ENCODE measurements around the gene CXCL6. TPM values are rescaled to one million over a fixed set of nuclear protein-coding genes. Genes with fewer than 3 reads are reported as not detected.

The CXCL6 gene
- total RNA-seq, 2 donors from 2014 or later = not detected

- no peaks in the 10 kb centered on the region for H3K9me3 ChIP-seq (ENCODE audit: control insufficient read depth, low read length, poor library complexity, severe bottlenecking)
- Mint-ChIP-seq H3K4me3 (no peak overlapping the region), H3K27ac (no peak overlapping the region), H3K4me1 (no peaks in the 10 kb centered on the region), H3K27me3 (peaks cover 7% of the 10 kb centered on the region), H3K36me3 (ENCODE audit: low read depth) (no peaks in the 10 kb centered on the region)
- no peak for ATAC-seq
- DNase-seq = no peak
Measured at GRCh38 chr4:73883306-73883705, 46.8 kb downstream of the CXCL6 start.

- H3K27ac Mint-ChIP-seq = no peak overlapping the region
- H3K9me3 ChIP-seq (ENCODE audit: control insufficient read depth, low read length, poor library complexity, severe bottlenecking) = no peaks in the 10 kb centered on the region
- no peak overlapping the region for H3K4me3 Mint-ChIP-seq
- DNase-seq (no peak), ATAC-seq (no peak)
- no peaks in the 10 kb centered on the region for H3K36me3 Mint-ChIP-seq (ENCODE audit: low read depth)
- peaks cover 7% of the 10 kb centered on the region for H3K27me3 Mint-ChIP-seq
- no peaks in the 10 kb centered on the region for H3K4me1 Mint-ChIP-seq
Measured at GRCh38 chr4:73885574-73886267, 49.2 kb downstream of the CXCL6 start.

Other genes with a start within 250 kb of the CXCL6 start
- gene RASSF6, start 216.2 kb upstream of the CXCL6 start, total RNA-seq = 1 to 10 TPM; 1.4 to 1.7 TPM
- 10 to 100 TPM; 16.2 to 41.3 TPM for gene CXCL8, start 96.1 kb upstream of the CXCL6 start, total RNA-seq
- 10 to 100 TPM in 1 of 2 donors, not detected in 1; 67.9 TPM for gene PF4V1, start 16.6 kb downstream of the CXCL6 start, total RNA-seq
- under 1 TPM in 1 of 2 donors, not detected in 1; 0.31 TPM for gene CXCL1, start 32.7 kb downstream of the CXCL6 start, total RNA-seq
- 100 to 1,000 TPM in 1 of 2 donors, 10 to 100 TPM in 1; 13.2 to 265 TPM for gene PF4, start 145.3 kb downstream of the CXCL6 start, total RNA-seq
- 1,000 to 10,000 TPM in 1 of 2 donors, 10 to 100 TPM in 1; 58.0 to 1,001 TPM for gene PPBP, start 151.5 kb downstream of the CXCL6 start, total RNA-seq
- 10 to 100 TPM in 1 of 2 donors, under 1 TPM in 1; 0.25 to 18.5 TPM for gene CXCL5, start 162.0 kb downstream of the CXCL6 start, total RNA-seq
- gene CXCL3, start 202.0 kb downstream of the CXCL6 start, total RNA-seq = 1 to 10 TPM; 1.3 to 1.5 TPM